SH-SY5Y (cell line): ENCODE results near the gene TMEM132A.

Source experiments
- GATA2 ChIP-seq: IDR thresholded peaks from 2 replicates; pipeline ENCODE4 v1.6.1; 2011; ENCODE audit warnings: mild to moderate bottlenecking, low read depth, low read length
- GATA3 ChIP-seq: IDR thresholded peaks from 2 replicates; pipeline ENCODE4 v1.6.1; 2011; ENCODE audit warnings: low read depth, mild to moderate bottlenecking, low read length, moderate library complexity

DNA sequence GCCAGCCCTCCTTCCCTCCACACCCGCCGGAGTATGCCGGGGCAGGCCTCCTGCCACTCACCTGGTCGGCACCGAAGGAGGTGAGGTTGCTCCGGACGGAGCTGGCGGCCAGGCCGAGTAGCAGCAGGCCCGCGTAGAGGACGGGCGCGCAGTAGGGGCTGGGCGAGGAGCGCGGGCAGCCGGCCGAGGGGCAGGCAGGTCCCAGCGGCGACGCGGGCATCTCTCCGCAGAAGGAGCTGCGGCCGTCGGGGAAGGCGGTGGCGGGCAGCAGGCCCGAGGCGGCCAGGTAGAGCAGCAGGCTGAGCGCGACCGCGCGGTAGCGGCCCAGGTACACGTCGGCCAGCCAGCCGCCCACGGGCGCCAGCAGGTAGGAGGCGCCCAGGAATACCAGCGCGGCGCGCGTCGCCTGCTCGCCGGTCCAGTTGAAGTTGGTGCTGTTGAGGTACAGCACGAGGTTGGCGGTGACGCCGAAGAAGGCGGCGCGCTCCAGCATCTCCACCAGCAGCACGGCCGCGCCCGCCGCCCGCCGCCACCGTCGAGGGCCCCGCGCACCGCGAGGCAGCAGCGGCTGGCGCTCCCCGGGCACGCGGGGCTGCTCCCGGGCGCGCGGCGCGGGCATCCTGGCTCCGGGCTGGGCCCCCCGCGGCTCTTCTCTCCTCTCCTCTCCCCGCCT is 26.8 kb downstream of the TMEM132A start:
- TF ChIP-seq GATA3 (no peak), GATA2 (no peak)
